ENCODE results near the gene GALNT14.

GRCh38 chr2:30872797-30873196 lies 265.4 kb downstream of the GALNT14 start:
- no peak for TF ChIP-seq ZNF274 (IDR thresholded peaks at IDR 0.05; ENCODE audit: low read length)
- TF ChIP-seq ZNF274 (tag by site-specific recombination; IDR thresholded peaks at IDR 0.05; ENCODE audit: borderline replicate concordance), result no peak
- TF ChIP-seq CTCF (tag by site-specific recombination; IDR thresholded peaks at IDR 0.05), result no peak
- no peak for TF ChIP-seq KLF17 (tag by site-specific recombination; IDR thresholded peaks at IDR 0.05)
